ENCODE data around the gene RSRC2.
"Not testable (repeated sequence)": the region's sequence is repeated elsewhere in the genome, so short reads cannot be mapped to it uniquely, and the experiment has no call there.

Gene RSRC2

GRCh38 chr12:122467983-122468382 is 58.8 kb downstream of the RSRC2 start:
- no peak overlapping the region for H3K4me3 ChIP-seq (ENCODE audit: low read length)
- no peak for DNase-seq (ENCODE audit: low read depth)
- TF ChIP-seq, protein P1, sequence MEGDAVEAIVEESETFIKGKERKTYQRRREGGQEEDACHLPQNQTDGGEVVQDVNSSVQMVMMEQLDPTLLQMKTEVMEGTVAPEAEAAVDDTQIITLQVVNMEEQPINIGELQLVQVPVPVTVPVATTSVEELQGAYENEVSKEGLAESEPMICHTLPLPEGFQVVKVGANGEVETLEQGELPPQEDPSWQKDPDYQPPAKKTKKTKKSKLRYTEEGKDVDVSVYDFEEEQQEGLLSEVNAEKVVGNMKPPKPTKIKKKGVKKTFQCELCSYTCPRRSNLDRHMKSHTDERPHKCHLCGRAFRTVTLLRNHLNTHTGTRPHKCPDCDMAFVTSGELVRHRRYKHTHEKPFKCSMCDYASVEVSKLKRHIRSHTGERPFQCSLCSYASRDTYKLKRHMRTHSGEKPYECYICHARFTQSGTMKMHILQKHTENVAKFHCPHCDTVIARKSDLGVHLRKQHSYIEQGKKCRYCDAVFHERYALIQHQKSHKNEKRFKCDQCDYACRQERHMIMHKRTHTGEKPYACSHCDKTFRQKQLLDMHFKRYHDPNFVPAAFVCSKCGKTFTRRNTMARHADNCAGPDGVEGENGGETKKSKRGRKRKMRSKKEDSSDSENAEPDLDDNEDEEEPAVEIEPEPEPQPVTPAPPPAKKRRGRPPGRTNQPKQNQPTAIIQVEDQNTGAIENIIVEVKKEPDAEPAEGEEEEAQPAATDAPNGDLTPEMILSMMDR (conservative IDR thresholded peaks at IDR 0.05; ENCODE audit: low read depth, low read length): no peak

- peak; percentile 89 for DNase-seq (ENCODE audit: low read depth)
- not testable (repeated sequence) for H3K4me3 ChIP-seq (ENCODE audit: low read length)
Observed at GRCh38 chr12:122464317-122465042, 62.3 kb downstream of the RSRC2 start.

- TF ChIP-seq, protein P1 (conservative IDR thresholded peaks at IDR 0.05; ENCODE audit: low read depth, low read length): no peak
- DNase-seq (ENCODE audit: low read depth): no peak
- no peak overlapping the region for H3K4me3 ChIP-seq (ENCODE audit: low read length)
Observed at GRCh38 chr12:122460641-122461040, 66.1 kb downstream of the RSRC2 start.

GRCh38 chr12:122460061-122460460 is 66.7 kb downstream of the RSRC2 start:
- no peak overlapping the region for H3K4me3 ChIP-seq (ENCODE audit: low read length)
- TF ChIP-seq, protein P1 (conservative IDR thresholded peaks at IDR 0.05; ENCODE audit: low read depth, low read length): no peak
- no peak for DNase-seq (ENCODE audit: low read depth)

- no peak for DNase-seq (ENCODE audit: low read depth)
- TF ChIP-seq, protein P1 (conservative IDR thresholded peaks at IDR 0.05; ENCODE audit: low read depth, low read length): no peak
Observed at GRCh38 chr12:122459211-122459610, 67.5 kb downstream of the RSRC2 start.

DNA sequence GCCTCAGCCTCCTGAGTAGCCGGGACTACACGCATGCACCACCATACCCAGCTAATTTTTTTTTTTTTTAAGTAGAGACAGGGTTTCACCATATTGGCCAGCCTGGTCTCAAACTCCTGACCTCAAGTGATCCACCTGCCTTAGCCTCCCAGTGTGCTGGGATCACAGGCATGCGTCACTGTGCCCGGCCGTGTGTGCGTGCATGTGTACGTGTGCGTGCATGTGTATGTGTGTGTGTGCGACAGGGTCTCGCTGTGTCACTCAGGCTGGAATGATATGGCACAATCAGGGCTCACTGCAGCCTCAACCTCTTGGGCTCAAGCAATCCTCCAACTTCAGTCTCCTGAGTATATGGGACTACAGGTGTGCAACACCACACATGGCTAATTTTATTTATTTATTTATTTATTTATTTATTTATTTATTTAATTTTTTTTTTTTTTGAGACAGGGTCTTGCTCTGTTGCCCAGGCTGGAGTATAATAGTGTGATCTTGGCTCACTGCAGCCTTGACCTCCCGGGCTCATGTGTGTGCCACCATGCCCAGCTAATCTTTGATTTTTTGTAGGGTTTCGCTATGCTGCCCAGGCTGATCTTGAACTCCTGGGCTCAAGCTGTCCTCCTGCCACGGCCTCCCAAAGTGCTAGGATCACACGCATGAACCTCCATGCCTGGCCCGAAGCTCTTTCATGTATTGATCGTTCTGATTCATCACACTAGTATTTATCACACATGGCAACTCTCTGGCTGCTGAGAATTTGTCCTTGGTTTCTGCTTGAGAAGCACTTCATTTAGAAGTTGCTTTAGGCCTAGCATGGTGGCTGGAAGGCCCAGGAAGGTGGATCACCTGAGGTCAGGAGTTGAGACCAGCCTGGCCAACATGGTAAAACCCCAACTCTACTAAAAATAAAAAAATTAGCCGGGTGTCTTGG is 68.4 kb downstream of the RSRC2 start:
- no peak overlapping the region for H3K4me3 ChIP-seq (ENCODE audit: low read length)
- no peak for DNase-seq (ENCODE audit: low read depth)
- TF ChIP-seq, protein P1 (conservative IDR thresholded peaks at IDR 0.05; ENCODE audit: low read depth, low read length): no peak

More at GRCh38 chr12:122459211-122459610, 67.5 kb downstream of the RSRC2 start:
- no peak overlapping the region for H3K4me3 ChIP-seq (ENCODE audit: low read length)

DNA sequence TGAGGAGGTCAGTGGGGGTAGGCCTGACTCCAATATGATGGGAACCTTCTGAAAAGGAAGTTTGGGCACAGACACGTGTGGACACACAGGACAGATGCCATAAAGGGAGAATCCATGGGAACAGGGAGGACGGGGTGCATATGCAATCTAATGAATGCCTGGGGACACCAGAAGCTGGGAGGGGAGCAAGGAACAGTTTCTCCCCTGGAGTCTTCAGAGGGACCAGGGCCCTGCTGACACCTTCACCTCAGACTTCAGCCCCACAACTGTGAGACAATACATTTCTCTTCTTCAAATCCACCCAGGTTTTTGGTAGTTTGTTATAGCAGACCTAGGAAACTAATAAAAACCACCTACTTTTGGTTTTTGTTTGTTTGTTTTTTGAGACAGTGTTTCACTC is 69.1 kb downstream of the RSRC2 start:
- no peak overlapping the region for H3K4me3 ChIP-seq (ENCODE audit: low read length)
- TF ChIP-seq, protein P1 (conservative IDR thresholded peaks at IDR 0.05; ENCODE audit: low read depth, low read length): no peak
- DNase-seq (ENCODE audit: low read depth): no peak
